GM21825 (cell line): ENCODE data around the gene MYH13.
"Not testable (repeated sequence)": the region's sequence is repeated elsewhere in the genome, so short reads cannot be mapped to it uniquely, and the experiment has no call there.

Experiments
- ATAC-seq: cut with Tn5 transposase; IDR thresholded peaks from one replicate; pipeline ENCODE4 v1.9.1; 2021; ENCODE audit warnings: mild to moderate bottlenecking, moderate library complexity; ENCODE audit not compliant: unreplicated experiment

MYH13 gene

GRCh38 chr17:10306585-10306984 lies 66.2 kb downstream of the MYH13 start:
- ATAC-seq: no peak

GRCh38 chr17:10305398-10305797 lies 67.4 kb downstream of the MYH13 start:
- ATAC-seq: no peak

- ATAC-seq: no peak
These were observed 68.0 kb downstream of the MYH13 start for GRCh38 chr17:10304758-10305300.

- ATAC-seq: no peak
These were observed 75.1 kb downstream of the MYH13 start for GRCh38 chr17:10297691-10298090.

- ATAC-seq: no peak
These were observed 77.0 kb downstream of the MYH13 start for GRCh38 chr17:10295728-10296343.

- no peak for ATAC-seq
These were observed 78.6 kb downstream of the MYH13 start for GRCh38 chr17:10294180-10294579.

GRCh38 chr17:10292057-10292937 lies 80.5 kb downstream of the MYH13 start:
- ATAC-seq: no peak

- not testable (repeated sequence) for ATAC-seq
These were observed 81.2 kb downstream of the MYH13 start for GRCh38 chr17:10291576-10291975.

- ATAC-seq: no peak
These were observed 82.8 kb downstream of the MYH13 start for GRCh38 chr17:10290041-10290440.

- no peak for ATAC-seq
These were observed 86.5 kb downstream of the MYH13 start for GRCh38 chr17:10286324-10286723.

- no peak for ATAC-seq
These were observed 86.9 kb downstream of the MYH13 start for GRCh38 chr17:10285896-10286295.

GRCh38 chr17:10280068-10280467 lies 92.7 kb downstream of the MYH13 start:
- ATAC-seq: no peak

GRCh38 chr17:10278218-10278617 lies 94.6 kb downstream of the MYH13 start:
- ATAC-seq: no peak

- no peak for ATAC-seq
These were observed 96.4 kb downstream of the MYH13 start for GRCh38 chr17:10276436-10276835.

GRCh38 chr17:10275418-10275817 lies 97.4 kb downstream of the MYH13 start:
- ATAC-seq: no peak

- ATAC-seq: no peak
These were observed 101.7 kb downstream of the MYH13 start for GRCh38 chr17:10271106-10271562.

- ATAC-seq: no peak
These were observed 102.5 kb downstream of the MYH13 start for GRCh38 chr17:10270258-10270657.

- ATAC-seq: no peak
These were observed 104.8 kb downstream of the MYH13 start for GRCh38 chr17:10268005-10268404.

GRCh38 chr17:10266296-10266876 lies 106.4 kb downstream of the MYH13 start:
- ATAC-seq: no peak

- no peak for ATAC-seq
These were observed 107.6 kb downstream of the MYH13 start for GRCh38 chr17:10265100-10265810.

- ATAC-seq: no peak
These were observed 108.8 kb downstream of the MYH13 start for GRCh38 chr17:10264051-10264450.
